GM18858 (cell line): ENCODE data around the gene EREG.
"Not testable (repeated sequence)": the region's sequence is repeated elsewhere in the genome, so short reads cannot be mapped to it uniquely, and the experiment has no call there.

ENCODE experiments used
- ATAC-seq: cut with Tn5 transposase; IDR thresholded peaks from one replicate; pipeline ENCODE4 v1.9.1; 2021; ENCODE audit not compliant: unreplicated experiment

EREG gene

DNA sequence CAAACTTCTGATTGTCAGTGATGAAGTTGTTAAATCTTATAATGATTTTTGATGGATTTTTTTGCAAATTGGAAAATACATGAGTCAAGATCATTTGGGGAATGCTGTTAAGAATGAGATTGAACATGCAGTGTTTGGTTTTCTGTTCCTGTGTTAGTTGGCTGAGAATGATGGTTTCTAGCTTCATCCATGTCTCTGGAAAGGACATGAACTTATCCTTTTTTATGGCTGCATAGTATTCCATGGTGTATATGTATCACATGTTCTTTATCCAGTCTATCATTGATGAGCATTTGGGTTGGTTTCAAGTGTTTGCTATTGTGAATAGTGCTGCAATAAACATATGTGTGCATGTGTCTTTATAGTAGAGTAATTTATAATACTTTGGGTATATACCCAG is 24.5 kb upstream of the EREG start:
- not testable (repeated sequence) for ATAC-seq

DNA sequence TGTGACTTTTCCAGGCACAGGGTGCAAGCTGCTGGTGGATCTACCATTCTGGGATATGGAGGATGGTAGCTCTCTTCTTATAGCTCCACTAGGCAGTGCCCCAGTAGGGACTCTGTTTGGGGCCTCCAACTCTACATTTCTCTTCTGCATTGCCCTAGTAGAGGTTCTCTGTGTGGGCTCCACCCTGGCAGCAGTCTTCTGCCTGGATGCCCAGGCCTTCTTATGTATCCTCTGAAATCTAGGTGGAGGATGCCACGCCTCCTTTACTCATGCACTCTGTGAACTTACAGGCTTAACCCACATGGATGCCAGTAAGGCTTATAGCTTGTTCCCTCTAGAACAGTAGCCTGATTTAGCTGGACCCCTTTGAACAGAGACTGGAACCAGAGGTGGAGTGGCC is 20.9 kb upstream of the EREG start:
- ATAC-seq: no peak

- ATAC-seq: no peak
Observed at GRCh38 chr4:74353858-74354257, 11.1 kb upstream of the EREG start.

GRCh38 chr4:74357965-74358364 is 7.0 kb upstream of the EREG start:
- no peak for ATAC-seq

DNA sequence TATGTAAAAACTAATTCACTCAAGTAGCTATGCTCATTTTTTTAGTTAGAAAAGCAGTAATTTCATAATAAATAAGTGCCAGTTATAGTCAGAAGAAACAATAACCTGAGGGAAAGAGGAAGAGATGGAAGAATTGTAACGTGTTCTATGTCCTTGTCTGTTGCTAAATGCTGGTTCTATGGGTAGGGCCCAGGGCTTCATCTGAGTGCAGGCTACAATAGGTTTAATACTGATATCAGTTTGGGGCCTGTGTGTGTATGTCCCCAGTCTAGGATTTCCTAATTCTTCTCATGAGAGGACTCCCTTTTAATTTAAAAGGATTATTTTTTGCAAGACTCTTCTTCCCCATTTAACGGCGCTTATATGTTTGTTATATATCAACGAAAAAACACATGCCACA is 3.3 kb upstream of the EREG start:
- ATAC-seq: no peak

DNA sequence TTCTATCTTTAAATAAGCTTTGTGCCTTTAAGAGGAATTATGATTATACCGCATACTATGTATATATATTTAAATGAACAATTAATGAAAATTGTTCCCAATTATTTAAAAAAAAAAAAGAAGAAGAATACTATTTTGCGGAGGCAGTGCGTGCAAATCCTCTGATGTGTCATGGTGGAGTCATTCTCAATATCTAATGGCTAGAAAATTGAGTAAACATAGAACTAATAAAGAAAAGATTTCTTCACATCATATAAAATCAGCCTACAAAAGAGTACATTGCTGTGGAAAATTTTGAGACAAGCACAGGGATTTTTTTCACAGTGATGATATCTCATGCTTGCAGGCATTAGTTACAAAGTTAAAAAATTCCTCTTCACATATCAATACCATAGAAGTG is 2.6 kb upstream of the EREG start:
- no peak for ATAC-seq

DNA sequence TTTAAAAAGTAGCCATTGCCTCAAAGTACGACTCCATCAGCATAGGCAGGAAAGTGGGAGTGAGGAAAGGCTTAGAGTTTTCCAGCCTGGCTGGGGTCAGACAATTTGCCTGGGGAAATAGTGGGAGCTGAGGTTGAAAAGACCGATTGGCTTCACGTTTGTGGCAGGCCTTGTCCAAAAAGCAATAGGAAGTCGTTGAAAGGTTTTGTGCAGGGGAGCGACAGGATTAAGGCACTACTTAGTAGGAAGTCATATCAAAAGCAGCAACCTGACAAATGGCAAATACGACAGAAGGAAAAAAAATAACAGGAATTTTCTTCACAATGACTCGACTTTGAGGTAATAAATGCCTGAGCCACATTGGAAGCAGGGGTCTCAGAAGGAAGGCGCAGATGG is 691 bp upstream of the EREG start:
- no peak for ATAC-seq

DNA sequence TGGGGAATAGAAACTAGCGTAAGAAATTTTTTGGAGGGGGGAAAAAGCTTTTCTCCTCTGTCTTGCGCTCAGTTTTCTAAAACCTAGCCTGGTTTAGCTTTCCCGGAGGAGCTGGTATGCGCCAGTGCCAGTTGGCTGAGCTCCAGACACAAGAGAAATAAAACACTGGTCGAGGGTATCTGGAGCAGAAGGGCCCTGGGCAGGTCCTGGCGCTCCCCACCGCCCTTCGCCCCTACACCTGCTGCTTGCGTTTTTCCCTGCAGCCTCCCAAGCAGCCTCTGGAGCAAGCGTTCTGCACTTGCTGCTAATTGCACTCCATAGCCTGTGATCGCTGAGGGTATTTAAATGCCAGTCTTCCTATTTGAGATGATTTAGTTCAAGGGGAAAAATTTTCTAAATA is 816 bp downstream of the EREG start:
- no peak for ATAC-seq

DNA sequence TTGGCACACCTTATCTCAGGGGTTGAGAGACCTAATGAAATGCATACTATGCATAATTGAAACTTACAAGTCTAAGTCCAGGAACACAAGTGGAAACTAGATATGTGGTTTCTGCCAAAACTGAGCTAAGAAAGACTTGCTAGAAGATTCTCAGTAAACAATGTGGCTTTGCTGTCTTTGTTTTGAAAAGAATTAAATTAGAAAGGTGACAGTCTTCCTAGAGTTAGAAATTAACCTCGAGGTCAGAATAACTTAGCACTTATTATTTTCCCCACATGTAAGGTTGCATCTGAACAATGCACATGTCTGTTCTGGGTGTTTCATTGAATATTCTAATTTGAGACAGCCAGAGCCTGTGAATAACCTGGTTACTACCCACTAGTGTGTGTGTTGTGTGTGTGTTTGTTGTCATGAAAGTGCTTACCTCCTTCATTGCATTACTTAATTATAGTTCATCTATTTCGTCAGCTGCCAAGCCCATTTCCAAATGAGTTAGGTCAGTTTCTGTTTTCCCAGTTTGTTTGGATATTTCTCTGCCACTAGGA is 1.5 kb downstream of the EREG start:
- peak; percentile 41 for ATAC-seq

GRCh38 chr4:74367656-74368290 is 2.8 kb downstream of the EREG start:
- ATAC-seq: no peak

DNA sequence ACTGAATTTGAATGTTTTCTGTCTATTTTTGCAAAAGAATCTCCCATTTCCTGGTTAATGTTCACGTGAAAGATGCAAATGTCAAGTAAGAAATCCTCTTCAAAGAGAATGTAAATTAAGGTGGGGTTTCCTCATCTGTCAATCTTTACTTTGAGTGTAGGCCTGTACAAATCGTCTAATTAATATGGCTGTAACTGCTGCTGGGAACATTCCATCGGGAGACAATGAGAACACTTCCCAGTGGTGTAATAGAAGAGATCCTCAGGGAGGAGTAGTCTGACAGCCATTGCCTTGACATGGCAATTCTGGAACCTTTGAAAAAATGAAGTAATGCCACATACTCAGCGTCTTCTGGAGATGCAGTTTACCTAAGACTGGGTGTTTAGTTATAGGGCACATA is 3.7 kb downstream of the EREG start:
- no peak for ATAC-seq

DNA sequence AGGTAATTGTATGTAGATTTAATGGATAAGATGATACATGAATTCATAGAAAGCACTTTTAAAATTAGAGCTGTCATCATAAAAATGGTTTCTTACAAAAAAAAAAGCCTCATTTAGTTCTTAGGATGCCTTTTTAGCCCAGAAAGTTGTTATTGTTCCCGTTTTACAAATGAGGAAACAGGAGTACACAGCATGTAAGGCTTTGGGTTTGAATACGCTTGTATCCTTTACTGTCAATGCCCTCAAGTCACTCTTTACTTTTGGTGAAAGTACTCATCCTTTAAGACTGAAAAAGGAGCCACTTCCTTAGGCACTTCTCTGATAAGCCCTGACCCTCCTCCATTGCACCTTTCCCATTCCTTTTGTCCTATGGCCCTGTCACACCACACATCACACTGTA is 4.9 kb downstream of the EREG start:
- no peak for ATAC-seq

DNA sequence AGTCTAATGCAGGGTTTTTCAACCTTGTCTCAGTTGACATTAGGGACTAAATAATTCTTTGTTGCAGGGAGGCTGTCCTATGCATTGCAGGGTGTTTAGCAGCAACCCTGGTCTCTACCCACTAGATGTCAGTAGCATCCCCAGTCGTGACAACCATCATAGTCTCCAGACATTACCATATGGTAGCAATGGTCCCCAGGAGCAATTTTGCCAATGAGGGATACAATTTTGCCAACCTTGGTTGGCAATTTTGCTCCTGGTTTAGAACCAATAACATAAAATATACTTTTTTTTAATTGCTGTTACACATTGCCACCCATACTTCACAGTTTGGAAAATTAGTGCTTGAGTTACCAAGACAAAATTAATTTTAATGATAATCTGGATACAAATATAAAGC is 6.0 kb downstream of the EREG start:
- ATAC-seq: peak; percentile 63

GRCh38 chr4:74374128-74374527 is 9.2 kb downstream of the EREG start:
- ATAC-seq: no peak

GRCh38 chr4:74374561-74375327 is 9.8 kb downstream of the EREG start:
- no peak for ATAC-seq

DNA sequence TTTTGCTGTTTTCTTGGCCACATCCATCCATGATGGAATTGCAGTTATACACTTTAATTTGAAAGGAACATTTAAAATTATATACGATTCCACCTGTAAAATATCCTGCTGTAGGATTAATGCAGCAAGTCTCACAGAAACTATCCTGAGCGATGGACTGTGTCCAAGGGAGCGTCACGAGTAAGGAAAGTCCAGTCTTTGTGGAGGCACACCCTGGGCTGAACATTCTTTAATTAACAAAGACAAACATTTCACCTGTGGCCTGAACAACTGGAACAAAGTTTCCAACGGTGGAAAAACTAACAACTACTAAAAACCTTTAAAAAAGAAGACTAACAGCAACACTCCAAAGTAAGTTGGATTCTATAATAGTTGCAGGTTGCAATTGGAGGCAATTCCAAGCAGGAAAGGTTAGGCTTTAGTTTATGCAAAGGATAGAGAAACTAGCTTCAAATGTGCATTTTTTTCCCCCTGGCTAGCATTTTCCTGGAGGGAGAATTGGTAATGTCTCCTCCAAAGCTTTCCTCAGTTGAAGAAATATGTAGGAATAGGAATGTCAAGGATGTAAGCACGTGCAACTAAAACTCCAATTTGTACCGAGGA is 11.0 kb downstream of the EREG start:
- ATAC-seq: no peak

DNA sequence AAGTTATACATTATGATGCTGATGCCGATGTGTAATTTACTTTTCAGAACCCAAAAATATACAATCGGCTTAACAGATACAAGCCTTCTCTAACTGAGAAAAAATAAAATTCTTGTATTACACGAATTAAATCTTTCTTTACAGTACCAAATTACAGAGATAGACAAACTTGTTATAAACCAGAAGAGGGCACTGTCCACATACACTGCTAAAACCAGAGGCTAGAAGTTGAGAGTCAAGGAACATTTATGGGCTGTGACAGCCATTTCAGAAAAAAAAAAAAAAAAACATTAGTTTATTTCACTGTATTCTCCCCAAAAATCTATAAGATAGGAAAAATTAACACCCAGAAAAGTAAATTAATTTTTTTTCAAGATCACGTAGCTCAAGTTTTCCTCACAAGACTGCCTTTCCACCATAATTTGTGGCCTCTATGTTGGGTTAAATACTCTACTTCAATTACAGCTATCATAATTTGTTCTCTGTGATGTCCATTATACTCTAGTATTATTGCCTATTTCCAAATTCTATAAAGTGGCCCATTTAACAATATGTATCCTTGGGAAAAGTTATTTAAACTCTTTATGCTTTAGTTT is 12.0 kb downstream of the EREG start:
- no peak for ATAC-seq

DNA sequence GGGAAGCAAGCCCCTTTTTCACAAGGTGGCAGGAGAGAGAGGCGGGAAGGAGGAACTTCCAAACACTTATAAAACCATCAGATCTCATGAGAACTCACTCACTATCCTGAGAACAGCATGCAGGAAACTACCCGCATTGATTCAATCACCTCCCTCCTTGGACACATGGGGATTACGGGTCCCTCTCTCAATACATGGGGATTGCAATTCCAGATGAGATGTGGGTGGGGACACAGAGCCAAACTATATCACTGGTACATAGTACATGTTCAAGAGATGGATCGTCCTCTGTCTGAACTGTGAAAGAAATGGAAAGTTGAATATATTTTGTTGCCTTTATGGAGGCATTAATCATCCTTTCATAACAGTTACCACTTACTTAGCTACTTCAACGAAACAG is 12.8 kb downstream of the EREG start:
- no peak for ATAC-seq

GRCh38 chr4:74378573-74378972 is 13.6 kb downstream of the EREG start:
- ATAC-seq: no peak

GRCh38 chr4:74379912-74380311 is 15.0 kb downstream of the EREG start:
- ATAC-seq: no peak

DNA sequence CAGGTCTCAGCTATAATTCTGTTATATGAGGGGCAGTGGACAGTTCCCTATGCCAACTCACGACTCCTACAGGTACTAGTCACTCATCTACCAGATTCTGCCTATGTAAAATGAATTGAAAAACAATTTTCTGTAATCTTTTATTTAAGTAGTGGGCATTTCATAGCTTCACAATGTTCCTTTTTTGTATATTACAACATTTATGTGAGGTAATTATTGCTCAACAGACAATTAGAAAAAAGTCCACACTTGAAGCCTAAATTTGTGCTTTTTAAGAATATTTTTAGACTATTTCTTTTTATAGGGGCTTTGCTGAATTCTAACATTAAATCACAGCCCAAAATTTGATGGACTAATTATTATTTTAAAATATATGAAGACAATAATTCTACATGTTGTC is 20.4 kb downstream of the EREG start:
- ATAC-seq: no peak

GRCh38 chr4:74386159-74386558 is 21.2 kb downstream of the EREG start:
- no peak for ATAC-seq
